RPMI7951 (cell line): ENCODE data around the gene RRM2. TPM values are rescaled to one million over a fixed set of nuclear protein-coding genes. Genes with fewer than 3 reads are reported as not detected.

Source experiments
- DNase-seq: peaks from one replicate; pipeline ENCODE4 v3.0.0-alpha.2; 2012; ENCODE audit warnings: low read depth
- total RNA-seq: library from RNA; depleted of rRNA; stranded (reverse); fragments of >200 nt; shearing (Covaris generic); gene quantifications from 2 replicates; pipeline ENCODE4 v1.2.3, GENCODE V29; 2014; rRNA removed

Gene RRM2
- total RNA-seq, result 134 and 144 TPM in 2 replicates

DNA sequence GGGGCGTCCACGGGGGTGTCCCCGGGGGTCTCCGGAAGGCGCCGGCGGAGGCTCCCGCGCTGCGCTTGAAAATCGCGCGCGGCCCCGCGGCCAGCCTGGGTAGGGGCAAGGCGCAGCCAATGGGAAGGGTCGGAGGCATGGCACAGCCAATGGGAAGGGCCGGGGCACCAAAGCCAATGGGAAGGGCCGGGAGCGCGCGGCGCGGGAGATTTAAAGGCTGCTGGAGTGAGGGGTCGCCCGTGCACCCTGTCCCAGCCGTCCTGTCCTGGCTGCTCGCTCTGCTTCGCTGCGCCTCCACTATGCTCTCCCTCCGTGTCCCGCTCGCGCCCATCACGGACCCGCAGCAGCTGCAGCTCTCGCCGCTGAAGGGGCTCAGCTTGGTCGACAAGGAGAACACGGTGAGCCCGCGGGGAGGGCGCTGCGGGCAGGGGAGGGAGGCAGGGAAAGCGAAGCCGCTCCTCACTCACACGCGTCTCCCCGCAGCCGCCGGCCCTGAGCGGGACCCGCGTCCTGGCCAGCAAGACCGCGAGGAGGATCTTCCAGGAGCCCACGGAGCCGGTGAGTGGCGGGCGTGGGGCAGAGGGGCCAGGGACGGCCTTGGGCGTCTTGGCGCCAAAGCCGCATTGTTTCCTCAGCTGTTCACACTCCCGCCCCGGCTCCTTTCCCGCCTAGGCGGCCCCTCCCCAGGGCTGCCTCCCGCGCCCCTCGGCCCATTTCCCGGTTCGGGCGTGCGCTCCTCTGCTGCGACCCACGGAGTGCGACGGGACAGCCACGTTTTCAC lies at the start of gene RRM2:
Gene RRM2 (plus strand): TSS at position 240 of the 781 bp plus-strand sequence. CDS start 60 bp downstream, at position 300.
- DNase-seq, result peak; percentile 95

GRCh38 chr2:10073706-10074105 lies 48.8 kb upstream of the RRM2 start:
- no peak for DNase-seq

GRCh38 chr2:10075101-10075500 lies 47.4 kb upstream of the RRM2 start:
- no peak for DNase-seq

- no peak for DNase-seq
These were observed 46.8 kb upstream of the RRM2 start for GRCh38 chr2:10075571-10076209.

- DNase-seq, result no peak
These were observed 46.0 kb upstream of the RRM2 start for GRCh38 chr2:10076511-10076910.

- DNase-seq, result no peak
These were observed 45.5 kb upstream of the RRM2 start for GRCh38 chr2:10076988-10077527.

GRCh38 chr2:10078001-10078400 lies 44.5 kb upstream of the RRM2 start:
- no peak for DNase-seq

DNA sequence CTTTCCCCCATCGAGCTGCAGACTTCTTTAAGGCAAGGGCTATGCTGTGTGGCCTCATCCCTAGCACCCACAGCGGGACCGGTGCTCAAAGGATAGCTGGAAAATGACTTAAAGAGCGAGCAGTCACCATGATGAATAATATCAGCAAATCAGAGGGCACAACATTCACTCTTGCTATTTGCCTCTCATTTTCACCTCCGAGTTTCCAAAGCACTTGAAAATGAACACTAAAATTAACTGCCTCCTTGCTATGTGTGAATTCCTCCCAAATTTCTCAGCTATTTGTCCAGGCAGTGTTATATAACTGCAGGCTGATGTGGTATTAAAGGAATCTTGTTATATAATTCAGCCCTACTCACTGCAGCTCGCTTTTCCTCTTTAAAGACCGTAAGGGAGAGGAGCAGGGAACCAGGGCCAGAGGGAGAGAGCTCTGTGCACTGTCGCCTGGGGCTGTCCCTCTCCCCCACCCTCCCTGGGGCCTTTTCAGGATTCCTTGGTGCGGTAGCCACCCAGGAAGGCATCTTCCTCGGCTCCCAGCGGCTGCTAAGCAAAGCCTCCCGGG lies 43.8 kb upstream of the RRM2 start:
- no peak for DNase-seq

GRCh38 chr2:10079266-10079869 lies 43.2 kb upstream of the RRM2 start:
- DNase-seq, result peak; percentile 71

DNA sequence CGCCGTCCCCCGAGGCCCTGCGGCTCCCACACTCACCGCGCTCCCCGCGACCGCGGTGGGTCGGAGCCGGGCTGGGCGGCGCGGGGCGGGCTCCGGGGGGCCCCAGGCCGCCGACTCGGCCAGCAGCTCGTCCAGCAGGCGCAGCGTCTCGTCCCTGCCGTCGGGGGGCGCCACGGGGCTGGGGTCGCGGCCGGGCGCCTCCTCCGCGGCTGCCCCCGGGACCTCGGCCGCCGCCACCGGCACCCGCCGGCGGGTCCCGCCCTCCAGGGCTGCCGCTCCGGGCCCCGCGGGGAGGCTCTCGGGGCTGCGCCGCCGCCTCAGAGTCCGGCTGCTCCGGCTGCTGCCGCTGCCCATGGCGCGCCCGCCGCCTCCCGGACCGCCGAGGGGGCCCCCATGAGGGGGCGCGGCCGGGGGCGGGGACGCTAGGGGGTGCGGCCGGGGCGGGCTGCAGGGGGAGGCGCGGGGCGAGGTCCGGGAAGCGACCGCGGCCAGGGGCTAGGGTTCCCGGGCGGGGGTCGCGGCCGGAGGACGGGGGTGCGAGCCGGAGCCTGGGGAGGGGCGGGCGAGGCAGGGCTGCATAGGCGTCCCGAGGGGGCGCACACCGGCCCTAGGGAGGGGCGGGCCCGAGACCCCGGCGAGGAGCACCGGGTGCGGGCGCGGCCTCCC lies 42.5 kb upstream of the RRM2 start, which contains the start of gene CYS1:
Gene CYS1 (minus strand): TSS at position 542 of the 666 bp plus-strand sequence. CDS start 188 bp downstream, at position 354.
- no peak for DNase-seq

DNA sequence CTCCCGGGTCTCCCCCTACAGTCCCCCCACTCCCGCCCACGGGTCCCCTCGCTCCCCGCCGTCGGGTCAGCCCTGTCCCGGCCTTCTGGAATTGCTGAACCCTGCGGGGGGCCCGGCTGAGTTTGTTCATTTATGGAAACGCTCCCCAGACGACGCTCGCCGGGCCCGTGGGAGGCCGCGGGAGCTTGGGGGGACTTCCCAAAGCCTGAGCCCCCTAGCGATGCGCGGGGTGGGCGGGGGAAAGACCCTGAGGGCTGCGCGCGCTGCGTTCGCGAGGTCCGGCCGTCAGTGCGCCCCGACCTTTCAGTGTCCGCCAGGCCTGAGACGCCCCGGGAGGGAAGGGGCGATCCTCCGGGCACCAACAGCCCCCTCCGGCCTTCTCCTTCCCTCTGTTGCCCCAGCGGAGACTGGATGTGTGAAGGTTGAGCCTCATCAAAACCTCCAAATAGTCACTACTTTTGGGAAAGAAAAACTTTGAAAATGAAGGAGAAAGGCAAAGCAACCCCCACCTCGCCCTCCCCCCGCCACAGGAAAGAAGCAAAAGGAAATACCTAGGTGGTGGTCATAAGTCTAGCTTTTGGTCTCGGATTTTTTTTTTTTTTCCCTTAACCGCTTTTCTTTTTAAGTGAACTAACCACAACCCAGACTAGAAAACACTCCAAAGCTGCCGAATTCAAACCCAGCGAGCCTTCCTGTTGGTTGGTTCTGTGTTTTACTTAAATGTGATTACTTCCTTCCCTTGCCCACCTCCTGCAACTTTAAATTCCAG lies 41.8 kb upstream of the RRM2 start:
- no peak for DNase-seq

DNA sequence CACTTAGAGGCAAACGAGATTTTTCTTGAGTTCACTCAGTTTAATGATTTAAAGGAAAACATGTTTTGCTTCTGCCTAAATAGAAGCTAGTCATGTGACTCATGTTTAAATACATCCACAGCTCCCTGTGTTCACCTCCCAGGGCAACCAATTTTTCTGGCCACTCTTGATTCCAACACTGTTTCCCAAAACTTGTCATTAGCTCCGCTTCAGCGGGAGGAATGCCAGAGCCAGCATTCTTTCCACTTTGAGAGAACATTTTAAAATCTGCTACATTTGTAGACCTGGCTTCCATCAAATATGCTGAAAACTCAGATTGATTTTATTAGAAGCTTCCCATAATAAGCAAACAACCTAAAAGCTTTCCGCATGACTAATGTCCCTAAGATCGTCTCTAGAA lies 39.5 kb upstream of the RRM2 start:
- DNase-seq, result no peak

- DNase-seq, result no peak
These were observed 38.8 kb upstream of the RRM2 start for GRCh38 chr2:10083692-10084211.

DNA sequence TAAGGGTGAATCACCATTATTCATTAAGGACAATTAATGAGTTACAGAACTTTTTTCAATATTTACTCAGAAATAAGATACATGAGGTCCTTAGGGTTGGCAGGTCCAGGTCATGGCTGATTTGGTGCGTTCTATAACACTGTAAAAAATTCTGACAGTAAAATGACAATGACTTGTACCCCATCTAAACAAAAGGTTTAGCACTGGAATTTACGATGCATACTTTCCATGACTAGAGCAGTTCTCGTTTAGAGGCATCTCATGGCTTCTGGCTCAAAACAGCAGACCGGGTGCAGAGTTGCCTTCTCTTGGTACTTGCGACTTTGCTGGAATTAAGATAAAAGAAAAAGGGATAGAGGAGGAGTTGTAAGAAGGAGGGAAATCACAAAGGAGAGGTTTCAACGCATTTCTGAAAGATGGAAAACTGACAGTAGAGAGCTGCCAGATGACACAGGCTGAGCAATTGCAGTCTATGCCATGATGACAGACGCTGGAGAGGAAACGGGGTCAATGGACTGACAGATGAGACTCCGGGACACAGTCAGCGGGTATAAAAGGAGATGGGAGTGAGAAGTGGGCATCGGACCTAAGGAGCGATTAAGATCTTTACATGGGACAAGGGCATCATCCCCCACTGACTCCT lies 38.2 kb upstream of the RRM2 start:
- DNase-seq, result no peak

GRCh38 chr2:10085043-10085667 lies 37.4 kb upstream of the RRM2 start:
- DNase-seq, result no peak

DNA sequence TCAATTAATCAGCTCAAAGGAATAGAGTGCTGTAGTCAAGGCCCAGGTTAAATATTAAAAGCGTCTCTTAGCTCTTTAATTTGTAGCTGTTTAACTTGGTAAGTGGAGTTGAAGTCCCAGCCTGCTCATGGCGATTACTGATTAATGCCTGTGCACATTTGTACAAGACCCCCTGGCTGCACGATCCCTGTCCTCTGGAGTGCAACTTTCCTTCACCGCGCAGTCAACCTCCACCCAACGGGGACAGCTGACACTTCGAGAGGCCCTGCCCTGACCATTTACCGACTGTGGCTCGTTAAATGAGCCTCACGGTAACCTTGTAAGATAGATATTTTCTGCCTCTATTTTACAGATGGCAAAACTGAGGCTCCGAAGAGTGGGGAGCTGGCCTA lies 36.9 kb upstream of the RRM2 start:
- no peak for DNase-seq

GRCh38 chr2:10086950-10087349 lies 35.6 kb upstream of the RRM2 start:
- DNase-seq, result no peak

- DNase-seq, result no peak
These were observed 35.2 kb upstream of the RRM2 start for GRCh38 chr2:10087360-10087759.

DNA sequence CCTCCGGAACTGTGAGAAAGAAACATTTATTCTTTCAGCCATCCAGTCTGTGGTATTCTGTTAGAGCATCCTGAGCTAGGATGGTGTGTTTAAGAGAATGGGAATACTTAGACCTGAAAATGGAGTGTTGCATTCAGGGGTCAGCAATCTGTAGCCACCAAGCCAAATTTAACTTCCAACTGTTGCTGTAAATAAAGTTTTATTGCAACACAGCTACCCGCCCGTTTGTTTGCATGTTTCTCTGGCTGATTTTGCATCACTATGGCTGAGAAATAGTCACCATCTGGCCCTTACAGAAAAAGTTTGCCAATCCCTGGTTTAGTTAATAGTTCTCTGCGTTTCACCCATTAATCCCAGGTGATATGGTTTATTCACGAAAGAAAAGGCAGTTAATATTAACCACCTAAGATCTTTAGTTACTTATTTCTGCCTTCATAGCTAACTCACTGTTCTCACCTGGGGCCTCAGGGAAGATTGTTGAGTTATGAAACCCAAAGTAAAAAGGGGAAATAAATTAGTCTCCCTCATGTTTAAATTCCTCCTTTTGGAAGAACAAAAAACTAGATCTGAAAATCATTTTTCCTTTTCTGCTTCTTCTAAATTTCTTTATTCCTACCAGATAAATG lies 32.9 kb upstream of the RRM2 start:
- no peak for DNase-seq
